Mammary epithelial cell (primary cell): ENCODE results near the gene SAMD10.

Source experiments
- CTCF ChIP-seq, 2 donors: IDR thresholded peaks in 1 of 2; conservative IDR thresholded peaks in 1 of 2; 2 replicates each; pipeline ENCODE4 v1.5.1; 2011 to 2012; ENCODE audit warnings: inconsistent platforms in 2 of 2, low read length in 2 of 2, mild to moderate bottlenecking in 2 of 2, control low read depth in 1 of 2, low read depth in 1 of 2; ENCODE audit not compliant: insufficient read depth in 1 of 2; ENCODE audit errors: extremely low read depth in 1 of 2
- EZH2 ChIP-seq: IDR thresholded peaks from 2 replicates; pipeline ENCODE4 v1.6.1; 2012; ENCODE audit warnings: low read length, inconsistent platforms, borderline replicate concordance

- no peak for TF ChIP-seq CTCF (conservative IDR thresholded peaks at IDR 0.05 in 1 of 2, IDR thresholded peaks at IDR 0.05 in 1 of 2; ENCODE audit: extremely low read depth in 1 of 2, insufficient read depth in 1 of 2, low read depth in 1 of 2, low read length in 2 of 2)
- TF ChIP-seq EZH2, result no peak
These were observed 33.2 kb downstream of the SAMD10 start for GRCh38 chr20:63945921-63946920.
